Hindlimb muscle (tissue), 1 donor: ENCODE results near the gene MRPS10. TPM values are rescaled to one million over a fixed set of nuclear protein-coding genes. Genes with fewer than 3 reads are reported as not detected.
"Not testable (repeated sequence)": the region's sequence is repeated elsewhere in the genome, so short reads cannot be mapped to it uniquely, and the experiment has no call there.

Experiments used
- DNase-seq: peaks from one replicate; pipeline ENCODE4 v3.0.0-alpha.2; 2013
- polyA plus RNA-seq: library from polyadenylated mRNA; unstranded; fragments of 120-200 nt; gene quantifications from one replicate; pipeline ENCODE4 v1.2.1, GENCODE V29; 2013; ENCODE audit not compliant: insufficient read length

The MRPS10 gene
- polyA plus RNA-seq, 1 donor: 28.8 TPM

DNA sequence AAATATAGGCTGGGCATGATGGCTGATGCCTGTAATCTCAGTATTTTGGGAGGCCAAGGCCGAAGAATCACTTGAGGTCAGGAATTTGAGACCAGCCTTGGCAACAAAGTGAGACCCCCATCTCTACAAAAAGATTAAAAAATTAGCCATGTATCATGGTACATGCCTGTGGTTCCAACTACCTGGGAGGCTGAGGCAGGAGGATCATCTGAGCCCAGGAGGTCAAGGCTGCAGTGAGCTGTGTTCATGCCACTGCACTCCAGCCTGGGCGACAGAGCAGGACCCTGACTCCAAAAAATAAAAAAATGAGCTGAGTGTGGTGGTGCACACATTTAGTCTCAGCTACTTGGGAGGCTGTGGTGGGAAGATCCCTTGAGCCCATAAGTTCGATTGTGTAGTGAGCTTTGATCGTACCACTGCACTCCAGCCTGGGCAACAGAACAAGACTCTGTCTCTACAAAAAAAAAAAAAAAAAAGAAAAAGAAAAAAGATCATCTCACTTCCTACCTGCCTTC, 12.8 kb downstream of the MRPS10 start:
- DNase-seq: no peak

DNA sequence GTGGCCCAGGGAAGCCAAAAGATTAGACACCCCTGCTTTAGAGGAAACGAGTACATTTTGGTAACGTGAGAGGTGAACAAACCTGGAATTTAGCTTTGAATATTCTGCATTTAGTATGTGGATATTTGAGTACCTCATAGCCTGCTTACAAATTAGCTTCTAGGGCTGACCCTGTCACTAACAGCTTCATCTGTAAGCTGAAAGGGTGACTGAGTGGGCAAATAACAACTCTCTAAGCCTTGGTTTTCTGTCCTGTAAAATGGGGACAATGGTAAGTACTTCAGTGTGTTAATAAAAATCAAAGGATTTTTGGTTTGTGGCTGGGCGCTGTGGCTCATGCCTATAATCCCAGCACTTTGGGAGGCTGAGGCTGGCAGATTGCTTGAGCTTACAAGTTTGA, 14.5 kb downstream of the MRPS10 start:
- no peak for DNase-seq

DNA sequence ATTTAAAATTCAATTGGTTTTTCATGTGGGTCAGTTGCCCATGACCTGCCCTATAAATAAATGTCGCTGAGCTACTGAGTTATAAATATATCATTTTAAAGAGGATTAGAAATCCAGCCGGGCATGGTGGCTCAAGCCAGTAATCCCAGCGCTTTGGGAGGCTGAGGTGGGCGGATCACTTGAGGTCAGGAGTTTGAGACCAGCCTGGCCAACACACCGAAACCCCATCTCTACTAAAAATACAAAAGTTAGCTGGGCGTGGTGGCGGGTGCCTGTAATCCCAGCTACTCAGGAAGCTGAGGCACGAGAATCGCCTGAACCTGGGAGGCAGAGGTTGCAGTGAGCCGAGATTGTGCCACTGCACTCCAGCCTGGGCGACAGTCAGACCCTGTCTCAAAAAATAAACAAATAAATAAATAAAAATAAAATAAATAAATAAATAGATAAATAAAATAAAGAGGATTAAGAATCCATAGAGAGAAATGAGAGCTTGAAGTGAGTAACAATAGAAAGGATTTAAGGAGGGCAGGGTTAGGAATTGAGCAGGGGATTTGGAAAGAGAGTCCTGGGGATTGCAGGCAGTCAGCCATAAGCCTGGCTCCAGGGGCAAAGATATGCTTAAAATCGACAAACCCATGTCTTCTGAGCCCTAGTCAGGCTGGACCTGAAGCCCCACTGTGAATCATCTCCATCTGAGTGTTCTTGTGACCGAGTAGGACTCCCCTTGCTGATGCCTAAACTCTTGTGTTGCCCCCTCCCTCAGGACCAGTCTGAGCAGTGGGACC, 15.3 kb downstream of the MRPS10 start:
- not testable (repeated sequence) for DNase-seq

DNA sequence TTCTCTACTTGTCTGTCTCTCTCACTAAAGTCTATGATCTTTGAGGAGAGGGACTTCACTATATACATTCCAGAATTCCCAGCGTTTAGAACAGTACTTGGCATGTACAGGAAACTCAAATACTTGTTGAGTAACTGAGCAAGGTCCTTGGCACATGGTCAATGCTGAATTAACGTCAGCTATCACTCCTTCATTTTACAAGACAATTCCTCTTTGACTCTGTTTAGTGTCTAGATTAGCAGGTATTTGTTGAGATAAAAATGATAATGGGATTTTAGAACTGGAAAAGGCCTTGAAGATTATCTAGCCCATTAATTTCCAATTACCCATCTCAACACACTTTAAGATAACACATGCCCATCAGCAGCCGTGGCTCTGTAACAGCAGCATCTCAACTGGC, 16.3 kb downstream of the MRPS10 start:
- DNase-seq: no peak

DNA sequence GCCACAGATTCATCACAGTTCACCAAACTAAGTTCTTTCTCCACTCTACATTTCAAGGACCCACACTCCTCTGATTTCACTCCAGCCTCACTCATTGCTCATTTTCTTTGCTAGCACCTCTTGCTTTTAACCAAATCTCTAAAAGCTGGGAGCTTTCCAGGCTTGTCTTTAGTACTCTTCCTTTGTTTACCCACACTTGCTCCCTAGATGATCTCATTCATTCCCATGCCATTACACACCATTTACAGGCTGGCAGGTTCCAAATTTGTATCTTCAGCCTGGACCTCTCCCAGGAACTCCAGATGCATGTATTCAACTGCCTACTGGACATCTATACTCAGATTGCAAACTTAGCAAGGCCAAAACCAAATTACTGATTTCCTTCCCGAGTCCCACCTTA, 17.6 kb downstream of the MRPS10 start:
- DNase-seq: no peak

DNA sequence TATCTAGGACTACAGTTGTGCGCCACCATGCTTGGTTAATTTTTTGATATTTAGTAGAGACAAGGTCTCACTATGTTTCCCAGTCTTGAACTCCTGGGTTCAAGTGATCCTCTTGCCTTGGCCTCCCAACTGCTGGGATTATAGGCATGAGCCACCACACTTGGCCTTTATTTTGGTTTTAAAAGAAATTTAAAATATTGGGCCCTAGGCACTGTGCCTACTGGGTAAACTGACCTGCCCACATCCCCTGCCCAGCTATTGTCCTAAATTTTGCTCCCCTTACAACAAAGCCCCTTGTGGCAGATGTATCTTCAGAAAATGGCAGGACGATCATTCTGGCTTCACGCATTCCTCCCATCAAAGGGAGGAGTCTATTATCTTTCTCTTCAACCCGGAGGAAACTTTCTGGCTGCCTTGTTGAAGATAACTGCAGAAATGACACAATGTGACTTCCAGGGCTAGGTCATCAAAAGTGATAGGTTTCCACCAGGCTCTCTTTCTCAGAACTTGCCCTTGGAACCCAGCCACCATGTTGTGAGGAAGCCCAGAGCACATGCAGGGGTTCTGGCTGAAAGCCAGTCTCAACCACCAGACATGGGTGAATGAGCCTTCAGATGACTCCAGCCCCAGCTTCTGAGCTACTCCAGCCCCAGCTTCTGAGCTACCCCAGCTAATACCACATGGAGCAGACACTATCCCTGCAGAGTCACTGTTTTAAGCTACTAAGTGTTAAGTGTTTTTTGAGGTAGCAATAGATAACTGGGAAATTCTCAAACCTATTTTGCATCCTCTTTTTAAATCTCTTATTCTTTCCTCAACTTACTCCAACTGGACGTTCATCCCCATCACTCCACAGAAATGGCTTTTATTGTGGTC, 18.3 kb downstream of the MRPS10 start:
- no peak for DNase-seq

DNA sequence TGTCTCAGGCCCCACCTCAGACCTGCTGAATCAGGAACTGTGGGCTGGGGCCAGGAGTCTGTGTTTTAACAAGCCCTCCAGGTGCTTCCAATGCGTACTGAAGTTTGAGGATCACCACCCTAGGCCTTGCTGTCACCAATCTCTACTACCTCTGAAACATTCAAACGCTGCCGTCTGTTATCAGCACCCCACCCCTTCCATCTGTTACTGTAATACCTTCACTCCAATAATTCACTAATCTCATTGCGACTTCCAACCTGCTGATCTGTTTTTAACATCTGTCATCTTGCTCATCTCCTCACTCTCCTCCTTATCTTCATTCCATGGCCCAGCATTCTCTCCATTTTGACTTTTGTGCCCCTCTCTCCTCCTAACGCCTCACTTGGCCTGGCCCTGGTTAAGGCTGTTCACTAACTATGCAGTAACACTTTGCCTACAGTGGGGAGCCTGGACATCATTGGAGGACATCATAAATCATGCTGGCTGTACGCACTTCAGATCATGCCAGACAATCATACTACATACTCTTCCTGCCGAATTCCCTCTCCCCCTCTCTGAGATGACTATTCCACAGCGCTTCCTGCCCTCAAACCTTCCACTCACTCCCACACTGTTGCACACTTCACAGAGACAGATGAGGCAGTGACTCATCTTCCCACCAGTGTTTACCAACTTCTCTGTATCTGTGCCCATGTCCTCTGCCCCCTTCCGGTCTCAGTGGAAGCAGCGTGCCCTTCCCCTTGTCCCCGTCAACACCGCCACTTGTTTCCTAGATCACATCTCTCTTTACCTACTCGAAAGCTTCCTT, 19.9 kb downstream of the MRPS10 start:
- DNase-seq: no peak

DNA sequence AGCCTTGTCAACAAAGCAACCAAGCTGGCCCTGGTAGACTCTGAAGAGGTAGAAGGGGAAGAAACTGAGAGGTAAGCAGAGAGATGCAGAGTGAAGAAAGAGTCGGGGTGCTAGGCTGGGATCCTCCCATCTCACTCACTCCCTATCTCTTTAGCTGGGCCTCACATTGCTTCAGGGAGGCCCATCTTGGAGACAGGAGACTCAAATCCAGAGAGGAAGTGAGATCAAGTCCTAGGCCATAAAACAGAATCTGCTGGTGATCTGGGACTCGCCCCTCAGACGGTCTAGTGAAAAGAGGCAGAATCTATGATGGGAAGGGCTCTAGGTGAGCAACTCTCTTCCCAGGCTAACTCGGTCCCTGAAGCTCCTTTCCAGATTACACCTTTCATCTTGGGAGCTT, 22.2 kb downstream of the MRPS10 start:
- no peak for DNase-seq

DNA sequence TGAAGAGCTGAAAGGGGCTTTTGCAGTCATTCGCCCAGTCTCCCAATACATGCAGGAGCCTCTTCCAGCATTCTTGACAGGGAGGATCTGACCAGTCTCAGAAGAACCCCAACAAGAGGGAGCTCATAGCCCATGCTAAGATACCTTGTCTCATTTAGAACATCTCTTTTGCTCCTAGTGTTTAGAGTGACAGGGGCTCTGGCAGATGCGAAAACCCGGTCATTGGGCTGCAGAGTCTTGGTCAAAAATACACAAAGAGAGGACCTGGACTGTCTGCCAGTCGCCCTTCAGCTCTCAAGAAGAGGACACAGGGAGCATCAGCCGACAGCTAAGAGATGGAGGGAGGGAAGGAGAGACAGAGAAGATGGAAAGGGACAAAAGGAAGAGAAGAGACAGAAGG, 23.6 kb downstream of the MRPS10 start:
- no peak for DNase-seq

DNA sequence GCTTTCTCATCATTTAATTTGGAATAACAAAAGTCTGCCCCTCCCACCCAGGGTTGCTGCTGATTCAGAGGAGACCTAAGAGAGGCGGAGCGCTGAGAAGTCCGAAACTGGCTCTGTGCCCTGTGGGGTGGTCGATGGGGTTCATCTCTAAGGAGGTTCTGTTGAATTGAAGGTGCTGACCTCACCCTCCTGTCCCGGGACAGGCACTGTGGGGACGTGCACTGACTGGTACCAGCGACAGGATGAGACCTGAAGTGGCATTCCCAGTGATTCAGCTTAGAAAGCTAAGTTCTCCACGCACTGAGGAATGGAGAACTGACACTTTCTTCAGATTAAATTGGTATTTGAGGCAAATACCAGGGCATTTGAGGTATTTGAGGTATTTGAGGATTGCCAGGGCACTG, 24.2 kb downstream of the MRPS10 start:
- no peak for DNase-seq

DNA sequence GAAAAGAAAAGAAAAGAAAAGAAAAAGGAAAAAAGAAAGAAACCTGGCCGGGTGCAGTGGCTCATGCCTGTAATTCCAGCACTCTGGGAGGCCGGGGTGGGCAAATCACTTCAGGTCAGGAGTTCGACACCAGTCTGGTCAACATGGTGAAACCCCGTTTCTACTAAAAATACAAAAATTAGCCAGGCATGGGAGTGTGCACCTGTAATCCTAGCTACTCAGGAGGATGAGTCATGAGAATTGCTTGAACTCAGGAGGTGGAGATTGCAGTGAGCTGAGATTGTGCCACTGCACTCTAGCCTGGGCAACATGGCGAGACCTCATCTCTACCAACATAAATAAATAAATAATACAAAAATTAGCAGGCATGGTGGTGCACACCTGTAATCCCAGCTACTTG, 25.3 kb downstream of the MRPS10 start:
- not testable (repeated sequence) for DNase-seq

DNA sequence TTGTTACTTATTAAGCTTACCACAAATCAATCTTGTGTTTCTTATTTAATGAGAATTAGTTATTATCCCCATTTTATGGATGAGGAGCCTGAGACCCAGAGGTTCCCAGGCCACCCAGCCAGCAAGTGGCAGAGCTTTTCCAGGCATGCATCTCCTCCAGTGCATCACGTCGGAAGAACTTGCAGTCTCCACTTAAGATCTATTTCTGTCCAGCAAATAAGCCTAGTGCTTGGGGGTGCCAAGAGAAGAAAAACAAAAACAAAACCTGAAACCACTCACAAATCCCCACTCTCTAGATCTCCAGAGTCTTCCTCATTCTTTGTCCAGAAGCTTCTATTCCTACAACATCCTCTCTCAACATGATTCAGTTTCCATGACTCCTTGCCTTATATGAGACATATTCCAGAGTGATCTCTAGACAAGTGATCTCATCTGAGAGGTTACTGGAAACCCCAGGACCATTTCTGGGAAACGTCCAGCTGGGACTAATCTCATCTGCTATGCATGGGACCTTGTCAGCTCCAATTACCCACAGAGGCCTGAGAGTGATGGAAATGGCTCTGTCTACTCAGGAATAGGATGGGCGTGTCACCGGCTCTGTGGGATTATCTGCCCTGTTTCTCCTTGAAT, 27.0 kb downstream of the MRPS10 start:
- no peak for DNase-seq

DNA sequence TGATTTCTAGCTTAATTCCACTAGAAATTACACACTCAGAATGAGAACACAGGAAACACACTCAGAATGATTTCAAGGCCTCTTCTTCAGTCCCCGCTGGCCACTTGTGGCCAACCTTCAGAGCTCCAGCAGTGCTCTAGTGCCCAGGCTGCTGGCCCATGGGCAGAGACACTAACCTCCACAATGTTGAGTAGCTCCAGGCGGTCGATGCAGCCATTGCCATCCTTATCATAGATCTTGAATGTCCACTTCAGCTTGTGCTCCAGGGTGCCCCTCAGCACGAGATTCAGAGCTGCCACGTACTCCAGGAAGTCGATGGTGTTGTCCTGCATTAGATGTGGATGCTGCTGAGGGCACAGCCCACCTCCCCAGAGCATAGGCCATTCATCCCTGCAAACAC, 29.3 kb downstream of the MRPS10 start:
- DNase-seq: no peak

DNA sequence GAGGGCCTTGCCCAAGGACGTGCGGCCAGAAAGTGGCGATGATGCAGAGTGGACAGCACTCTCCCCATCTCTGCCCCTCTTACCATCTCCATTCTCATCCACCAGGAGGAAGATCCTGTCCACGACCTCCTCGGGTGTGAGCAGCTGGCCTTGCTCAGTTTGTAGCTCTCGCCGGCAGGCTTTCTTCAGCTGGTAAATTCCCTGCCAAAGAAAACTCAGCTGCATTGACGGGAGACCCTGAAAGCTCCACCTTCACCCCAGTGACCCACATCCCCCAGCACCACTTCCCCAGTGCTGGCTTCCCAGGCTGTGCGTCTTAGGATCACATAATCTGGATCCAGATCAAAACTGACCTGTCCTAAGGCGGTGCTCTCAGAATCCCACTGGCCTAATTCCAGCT, 32.1 kb downstream of the MRPS10 start:
- no peak for DNase-seq

DNA sequence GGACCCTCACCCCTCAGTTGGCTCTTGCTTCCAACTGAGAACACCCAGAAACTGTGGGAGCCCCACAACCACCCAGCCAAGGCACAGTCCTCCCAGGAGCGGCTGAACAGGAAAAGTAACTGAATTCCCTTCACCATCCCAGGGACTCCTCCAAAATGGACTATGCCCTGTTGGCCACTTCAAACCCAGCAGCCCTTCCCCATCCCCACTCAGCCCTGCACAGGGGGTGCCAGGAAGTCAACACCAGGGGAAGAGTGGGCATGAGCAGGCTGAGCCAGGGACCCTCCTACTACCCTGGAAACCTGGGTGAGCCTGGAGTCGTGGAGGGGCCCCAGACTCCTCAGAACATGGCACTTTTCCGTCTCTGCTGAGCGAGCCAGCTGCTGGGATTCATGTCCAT, 33.2 kb downstream of the MRPS10 start:
- DNase-seq: no peak

DNA sequence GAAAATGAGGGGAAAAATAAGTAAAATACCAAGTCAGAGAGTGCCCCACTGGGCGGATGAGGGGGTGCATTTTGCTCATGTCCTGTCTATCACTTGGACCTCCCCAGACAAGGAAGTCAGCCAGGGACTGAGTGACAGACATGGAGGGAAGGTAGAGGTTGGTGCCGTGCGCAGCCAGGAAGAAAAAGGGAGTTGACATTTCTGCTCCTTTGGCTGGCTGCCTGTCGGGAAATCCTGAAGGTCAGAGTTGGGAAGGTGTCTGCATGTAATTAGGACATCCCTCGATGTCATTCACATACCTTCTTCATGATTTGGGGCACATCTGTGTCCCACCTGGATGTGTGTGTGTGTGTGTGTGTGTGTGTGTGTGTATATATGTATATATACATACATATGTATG, 35.6 kb downstream of the MRPS10 start:
- DNase-seq: no peak

DNA sequence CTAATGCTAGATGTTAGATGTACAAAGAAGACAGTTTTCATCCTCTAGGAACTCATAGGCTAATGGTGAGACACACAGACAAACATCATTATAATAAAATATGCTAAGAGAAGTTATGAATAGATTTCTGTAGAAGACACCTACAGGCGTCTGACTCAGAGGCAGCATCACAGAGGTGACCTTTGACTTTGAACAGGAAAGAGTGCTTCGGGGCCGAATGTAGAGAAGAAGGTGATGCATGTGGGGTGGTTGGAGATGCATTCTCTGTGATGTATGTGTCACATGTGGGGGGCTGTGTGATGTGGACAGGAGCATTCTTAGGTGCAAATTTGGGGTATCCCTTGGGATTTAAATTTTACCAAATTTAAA, 37.7 kb downstream of the MRPS10 start:
- DNase-seq: no peak

DNA sequence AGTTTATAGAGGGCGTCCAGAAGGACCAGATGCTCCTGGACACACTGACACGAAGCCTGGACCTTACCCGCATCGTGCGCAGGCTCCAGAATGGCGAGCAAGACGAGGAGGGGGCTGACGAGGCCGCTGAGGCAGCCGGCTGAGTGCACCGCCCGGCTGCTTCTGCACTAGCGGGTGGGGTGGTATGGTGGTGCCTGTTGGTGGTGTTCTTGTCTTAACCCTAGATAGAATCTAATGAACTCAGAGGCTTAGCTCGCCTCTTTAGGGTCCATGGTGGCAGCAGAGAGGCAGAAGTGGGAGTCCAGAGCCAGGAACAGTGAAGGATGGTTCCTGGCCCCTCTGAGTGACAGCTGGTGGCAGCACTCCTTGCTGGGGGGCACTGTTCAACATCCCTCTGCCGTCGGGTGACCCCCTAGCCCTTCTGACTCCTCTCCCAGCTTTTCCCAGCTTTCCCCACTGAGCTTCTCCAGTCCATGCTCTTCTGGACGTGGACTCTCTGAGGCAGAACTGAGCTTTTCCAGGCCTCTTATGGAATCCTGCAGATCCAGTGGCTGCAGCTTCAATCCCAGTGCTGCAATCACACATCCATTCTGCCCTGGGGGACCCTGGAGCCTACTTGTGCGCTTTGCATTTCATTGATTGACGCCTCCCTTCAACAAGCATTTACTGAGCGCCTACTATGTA, 38.3 kb downstream of the MRPS10 start:
- DNase-seq: no peak

DNA sequence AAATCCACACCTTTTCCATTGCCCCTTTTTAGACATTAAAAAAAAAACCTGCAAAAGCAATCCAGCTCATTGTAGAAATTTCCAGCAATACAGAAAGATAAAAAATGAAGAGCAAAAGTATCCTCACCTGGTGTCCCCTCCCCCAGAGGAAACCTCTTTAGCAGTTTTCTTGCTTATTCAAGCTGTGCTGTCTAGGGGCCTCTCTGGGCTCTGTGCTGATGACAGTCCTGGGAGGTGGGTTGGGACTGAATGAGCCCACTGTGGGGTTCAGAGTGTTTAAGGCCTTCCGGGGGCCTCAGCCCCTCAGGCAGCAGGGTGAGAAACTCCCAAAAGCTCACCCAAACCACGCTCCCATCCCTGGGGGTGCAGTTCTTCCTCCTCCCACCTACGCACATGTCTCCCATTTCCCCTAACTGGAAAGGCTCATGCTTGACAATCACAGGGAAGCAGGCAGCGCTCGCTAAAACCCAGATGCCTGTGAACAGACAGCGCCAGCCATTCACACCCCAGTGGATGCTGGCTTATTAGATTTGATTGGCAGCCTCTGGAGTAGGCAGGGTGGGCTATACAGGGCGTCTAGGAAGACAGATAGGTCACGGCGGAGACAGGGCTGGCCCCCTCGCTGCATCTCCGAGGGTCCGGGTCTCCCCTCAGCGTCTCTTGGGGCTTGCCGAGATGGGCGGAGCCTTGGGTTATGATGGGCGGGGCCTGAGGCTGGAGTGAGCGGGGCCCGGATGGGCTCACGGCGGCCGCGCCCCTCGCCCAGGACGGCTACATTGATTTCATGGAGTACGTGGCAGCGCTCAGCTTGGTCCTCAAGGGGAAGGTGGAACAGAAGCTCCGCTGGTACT, 39.9 kb downstream of the MRPS10 start:
- DNase-seq: no peak

DNA sequence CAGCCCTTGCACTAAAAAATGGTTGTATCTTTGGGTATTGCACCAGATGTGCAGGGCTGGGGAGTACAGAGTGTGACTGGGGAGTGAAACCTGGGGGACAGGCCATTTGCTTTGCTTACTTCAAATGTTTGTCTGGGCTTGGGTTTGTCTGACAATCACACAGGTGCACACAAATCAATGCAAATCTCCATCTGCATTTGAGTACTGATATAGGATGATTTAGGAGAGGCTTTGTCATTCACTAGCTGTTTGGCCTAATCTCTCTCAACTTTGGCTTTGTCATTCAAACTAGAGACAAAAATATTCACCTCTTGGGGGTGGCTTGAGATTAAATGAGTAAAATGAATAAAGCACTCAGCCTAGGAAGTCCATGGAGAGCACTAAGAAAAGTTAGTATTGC, 40.7 kb downstream of the MRPS10 start:
- DNase-seq: no peak

DNA sequence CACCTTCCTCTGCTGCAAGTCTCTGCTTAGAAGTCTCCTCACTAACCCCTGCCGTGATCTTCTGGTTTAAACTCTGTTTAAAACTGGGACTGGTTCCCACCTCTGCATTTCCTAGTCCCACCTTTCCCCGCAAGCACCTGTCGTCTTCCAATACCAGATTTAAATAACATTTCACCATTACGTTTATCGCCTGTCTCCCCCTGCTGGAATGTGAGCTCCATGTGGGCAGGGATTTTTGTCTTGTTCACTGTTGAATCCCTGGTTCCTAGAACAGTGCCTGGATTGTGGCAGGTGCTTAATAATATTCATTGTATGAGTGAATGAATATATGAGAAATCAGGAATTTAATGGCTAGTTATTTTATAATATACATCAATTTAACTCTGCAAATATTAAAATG, 41.8 kb downstream of the MRPS10 start:
- DNase-seq: no peak
